HCT116 (cell line): ENCODE results near the gene CCDC179. TPM values are rescaled to one million over a fixed set of nuclear protein-coding genes. Genes with fewer than 3 reads are reported as not detected.

Experiments
- ATAC-seq: fragments of 200-7000 bp; cut with Tn5 transposase; 2 replicates; pipeline ENCODE4 v1.9.1; 2020; ENCODE audit warnings: mild to moderate bottlenecking, moderate library complexity
- BruUV-seq: library from RNA; stranded (reverse); fragments of 400-500 nt; replicated peaks from 2 replicates; lab custom pipeline; 2021; lab: Mats Ljungman, UMichigan
- CTCF ChIA-PET: fragments of 300-600 bp; sonication (Branson Sonifier 250); formaldehyde crosslinking; loops from one replicate; lab custom pipeline; 2021; ENCODE audit warnings: antibody characterized with exemption; lab: Charles Lee
- POLR2A ChIA-PET: fragments of 300-600, 350-600 bp; sonication (Branson Sonifier 250); formaldehyde crosslinking; loops from one replicate; lab custom pipeline; 2021; ENCODE audit warnings: antibody characterized with exemption; lab: Charles Lee
- RAD21 ChIA-PET, 2 experiments: fragments of 300-600 bp; sonication (Branson Sonifier 250); formaldehyde crosslinking; loops; one replicate each; lab custom pipeline; 2023; ENCODE audit warnings: low total read pairs in 2 of 2; ENCODE audit not compliant: uncharacterized antibody in 2 of 2, unreplicated experiment in 2 of 2, low non-redundant PET in 1 of 2; lab: Charles Lee
- DNase-seq: peaks from one replicate; pipeline ENCODE4 v3.0.0-alpha.2; 2010; ENCODE audit warnings: low read depth, low spot score
- H2AFZ ChIP-seq: fragments of 200-600 bp; shearing (Covaris generic), sonication (generic); 2 replicates; pipeline ENCODE4 v1.6.1; 2017; ENCODE audit warnings: low read depth, mixed run types, mixed read lengths, antibody characterized with exemption, low read length; ENCODE audit not compliant: poor library complexity, severe bottlenecking
- H3K27ac ChIP-seq: 2 replicates; pipeline ENCODE4 v1.5.1; 2012; ENCODE audit warnings: low read depth, low read length
- H3K27me3 ChIP-seq: fragments of 200-600 bp; sonication (generic); 2 replicates; pipeline ENCODE4 v1.6.1; 2016; ENCODE audit warnings: mixed run types, low read length, mixed read lengths; ENCODE audit not compliant: insufficient read depth
- H3K36me3 ChIP-seq, 2 experiments: fragments of 200-500 bp in 1 of 2; fragments of 200-600 bp in 1 of 2; sonication (Bioruptor generic) in 1 of 2; sonication (generic) in 1 of 2; 2 replicates each; pipeline versions ENCODE4 v1.5.1 to v1.6.1; 2014 to 2016; ENCODE audit warnings: low read length in 2 of 2, inconsistent platforms in 1 of 2, mixed read lengths in 1 of 2, mixed run types in 1 of 2; ENCODE audit not compliant: insufficient read depth in 2 of 2, control insufficient read depth in 1 of 2
- H3K4me1 ChIP-seq, 2 experiments: fragments of 200-600 bp in 1 of 2; sonication (generic) in 1 of 2; 2 replicates each; pipeline versions ENCODE4 v1.5.1 to v1.6.1; 2012 to 2017; ENCODE audit warnings: low read length in 2 of 2, inconsistent platforms in 1 of 2, mild to moderate bottlenecking in 1 of 2, mixed read lengths in 1 of 2, mixed run types in 1 of 2, moderate library complexity in 1 of 2; ENCODE audit not compliant: insufficient read depth in 2 of 2, control insufficient read depth in 1 of 2
- H3K4me2 ChIP-seq: fragments of 200-600 bp; sonication (generic); 2 replicates; pipeline ENCODE4 v1.6.1; 2017; ENCODE audit warnings: mixed run types, low read length, mixed read lengths
- H3K4me3 ChIP-seq, 2 experiments: fragments of 200-600 bp in 1 of 2; sonication (generic) in 1 of 2; replicated peaks in 1 of 2; 2 replicates each; pipeline ENCODE4 v1.5.1; 2011 to 2016; ENCODE audit warnings: low read length in 2 of 2, control low read depth in 1 of 2, low read depth in 1 of 2, mild to moderate bottlenecking in 1 of 2, mixed read lengths in 1 of 2, mixed run types in 1 of 2
- H3K79me2 ChIP-seq: fragments of 200-600 bp; sonication (generic); 2 replicates; pipeline ENCODE4 v1.6.1; 2017; ENCODE audit warnings: mild to moderate bottlenecking, mixed run types, low read length, moderate library complexity, mixed read lengths; ENCODE audit not compliant: insufficient read depth
- H3K9ac ChIP-seq: fragments of 200-600 bp; sonication (generic); 2 replicates; pipeline ENCODE4 v1.6.1; 2016; ENCODE audit warnings: low read length, mixed read lengths
- H3K9me2 ChIP-seq: fragments of 200-600 bp; sonication (generic), shearing (Covaris generic); 2 replicates; pipeline ENCODE4 v1.6.1; 2017; ENCODE audit warnings: mixed run types, mild to moderate bottlenecking, moderate library complexity; ENCODE audit not compliant: insufficient read depth
- H3K9me3 ChIP-seq, 2 experiments: fragments of 200-500 bp in 1 of 2; fragments of 200-600 bp in 1 of 2; sonication (Bioruptor generic) in 1 of 2; sonication (generic) in 1 of 2; 2 replicates each; pipeline ENCODE4 v1.6.1; 2014 to 2017; ENCODE audit warnings: low read length in 2 of 2, mixed read lengths in 2 of 2, inconsistent platforms in 1 of 2, low read depth in 1 of 2, mild to moderate bottlenecking in 1 of 2, mixed run types in 1 of 2, moderate library complexity in 1 of 2; ENCODE audit not compliant: control insufficient read depth in 1 of 2, insufficient read depth in 1 of 2
- H4K20me1 ChIP-seq: fragments of 200-600 bp; sonication (generic), shearing (Covaris generic); 2 replicates; pipeline ENCODE4 v1.6.1; 2017; ENCODE audit warnings: mixed run types, mild to moderate bottlenecking, moderate library complexity; ENCODE audit not compliant: insufficient read depth
- ATF3 ChIP-seq: IDR thresholded peaks from 2 replicates; pipeline ENCODE4 v1.6.1; 2012
- CBX3 ChIP-seq: IDR thresholded peaks from 2 replicates; pipeline ENCODE4 v1.6.1; 2012; ENCODE audit warnings: low read depth
- CTCF ChIP-seq, 3 experiments: fragments of 200-600 bp in 1 of 3; sonication (generic) in 1 of 3; IDR thresholded peaks in 2 of 3; conservative IDR thresholded peaks in 1 of 3; 2 replicates each; pipeline ENCODE4 v1.5.1; 2012 to 2017; ENCODE audit warnings: low read depth in 2 of 3, low read length in 2 of 3, antibody characterized with exemption in 1 of 3, borderline replicate concordance in 1 of 3, control low read depth in 1 of 3, mild to moderate bottlenecking in 1 of 3, mixed read lengths in 1 of 3, mixed run types in 1 of 3, moderate library complexity in 1 of 3; ENCODE audit not compliant: insufficient read depth in 1 of 3
- EZH2 ChIP-seq: fragments of 200-600 bp; sonication (generic); IDR thresholded peaks from 2 replicates; pipeline ENCODE4 v1.6.1; 2017; ENCODE audit warnings: antibody characterized with exemption, mixed run types
- EZH2phosphoT487 ChIP-seq: fragments of 200-600 bp; IDR thresholded peaks from 2 replicates; pipeline ENCODE4 v1.6.1; 2018; ENCODE audit warnings: antibody characterized with exemption, borderline replicate concordance
- FOSL1 ChIP-seq: IDR thresholded peaks from 2 replicates; pipeline ENCODE4 v1.6.1; 2012; ENCODE audit warnings: low read depth
- JUND ChIP-seq: IDR thresholded peaks from 2 replicates; pipeline ENCODE4 v1.6.1; 2012
- POLR2A ChIP-seq: IDR thresholded peaks from 2 replicates; pipeline ENCODE4 v1.7.0; 2011; ENCODE audit warnings: borderline replicate concordance; ENCODE audit not compliant: insufficient read depth, insufficient read length; ENCODE audit errors: extremely low read depth
- POLR2AphosphoS5 ChIP-seq: IDR thresholded peaks from 2 replicates; pipeline ENCODE4 v1.6.1; 2011; ENCODE audit warnings: mild to moderate bottlenecking, low read depth, low read length, moderate library complexity
- RAD21 ChIP-seq: IDR thresholded peaks from 2 replicates; pipeline ENCODE4 v1.6.1; 2012; ENCODE audit warnings: low read depth, mild to moderate bottlenecking
- SIN3A ChIP-seq: IDR thresholded peaks from 2 replicates; pipeline ENCODE4 v1.6.1; 2012; ENCODE audit warnings: low read depth
- TCF7L2 ChIP-seq: IDR thresholded peaks from 2 replicates; pipeline ENCODE4 v1.7.0; 2011; ENCODE audit warnings: borderline replicate concordance, inconsistent platforms; ENCODE audit not compliant: insufficient read depth, insufficient read length; ENCODE audit errors: extremely low read depth
- YY1 ChIP-seq: IDR thresholded peaks from 2 replicates; pipeline ENCODE4 v1.6.1; 2011; ENCODE audit warnings: low read length, low read depth, moderate library complexity, mild to moderate bottlenecking; ENCODE audit not compliant: insufficient replicate concordance; ENCODE audit errors: extremely low read depth
- ZNF274 ChIP-seq: fragments of 200-500 bp; sonication (Bioruptor generic); IDR thresholded peaks from 2 replicates; pipeline ENCODE4 v1.6.1; 2014; ENCODE audit warnings: mild to moderate bottlenecking, low read depth, low read length, inconsistent platforms
- intact Hi-C: fragments of 100-400 bp; cut with micrococcal nuclease; formaldehyde crosslinking; loops from 2 replicates; pipeline ENCODE4 v1.10.0; 2022
- total RNA-seq: library from RNA; stranded (reverse); gene quantifications from one replicate; pipeline ENCODE4 v1.2.1, GENCODE V29; 2021; ENCODE audit not compliant: unreplicated experiment
- TF ChIP-seq, protein P1 (sequence below): IDR thresholded peaks from 2 replicates; pipeline ENCODE4 v1.6.1; 2011; ENCODE audit warnings: mild to moderate bottlenecking, low read length, moderate library complexity; ENCODE audit not compliant: insufficient replicate concordance; ENCODE audit errors: extremely low read depth

CCDC179 gene
- total RNA-seq, 1 experiment from 2014 or later = not detected

DNA sequence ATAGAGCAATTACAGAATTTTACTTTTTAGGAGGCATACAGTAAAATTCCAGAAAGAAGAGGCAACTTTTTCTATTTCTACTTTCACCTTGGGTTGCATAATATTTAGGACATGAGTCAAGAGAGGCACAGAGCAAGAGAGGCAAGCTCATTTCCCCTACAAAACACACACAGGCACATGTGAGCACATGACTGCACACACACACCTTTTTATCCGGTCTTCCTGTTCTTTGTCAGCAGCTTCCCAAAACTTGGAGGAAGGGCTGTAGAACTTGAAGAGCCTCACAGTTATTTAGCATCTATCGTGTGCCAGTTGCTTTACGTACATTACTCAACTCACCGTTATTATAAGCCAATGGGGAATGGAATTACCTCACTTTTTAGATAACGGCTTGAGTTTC lies 37.8 kb upstream of the CCDC179 start:
- Histone ChIP-seq H2AFZ (no peak overlapping the region), H3K9ac (no peak overlapping the region), H4K20me1 (no peaks in the 10 kb centered on the region), H3K79me2 (no peaks in the 10 kb centered on the region), H3K9me2 (no peaks in the 10 kb centered on the region), H3K27ac (no peak overlapping the region), H3K4me2 (no peak overlapping the region), H3K9me3 (no peaks in the 10 kb centered on the region), H3K36me3 (no peaks in the 10 kb centered on the region), H3K27me3 (no peaks in the 10 kb centered on the region), H3K4me3 (no peak overlapping the region), H3K4me1 (no peaks in the 10 kb centered on the region)
- TF ChIP-seq YY1 (no peak), EZH2 (no peak), JUND (no peak), EZH2phosphoT487 (no peak), CBX3 (no peak), SIN3A (no peak), RAD21 (no peak), CTCF (IDR thresholded peaks at IDR 0.05 in 2 of 3, conservative IDR thresholded peaks at IDR 0.05 in 1 of 3; ENCODE audit: borderline replicate concordance in 1 of 3, insufficient read depth in 1 of 3, low read depth in 2 of 3, low read length in 2 of 3) (no peak), ATF3 (no peak), ZNF274 (no peak), POLR2AphosphoS5 (no peak), FOSL1 (no peak), TCF7L2 (no peak), POLR2A (no peak)
- TF ChIP-seq, protein P1, sequence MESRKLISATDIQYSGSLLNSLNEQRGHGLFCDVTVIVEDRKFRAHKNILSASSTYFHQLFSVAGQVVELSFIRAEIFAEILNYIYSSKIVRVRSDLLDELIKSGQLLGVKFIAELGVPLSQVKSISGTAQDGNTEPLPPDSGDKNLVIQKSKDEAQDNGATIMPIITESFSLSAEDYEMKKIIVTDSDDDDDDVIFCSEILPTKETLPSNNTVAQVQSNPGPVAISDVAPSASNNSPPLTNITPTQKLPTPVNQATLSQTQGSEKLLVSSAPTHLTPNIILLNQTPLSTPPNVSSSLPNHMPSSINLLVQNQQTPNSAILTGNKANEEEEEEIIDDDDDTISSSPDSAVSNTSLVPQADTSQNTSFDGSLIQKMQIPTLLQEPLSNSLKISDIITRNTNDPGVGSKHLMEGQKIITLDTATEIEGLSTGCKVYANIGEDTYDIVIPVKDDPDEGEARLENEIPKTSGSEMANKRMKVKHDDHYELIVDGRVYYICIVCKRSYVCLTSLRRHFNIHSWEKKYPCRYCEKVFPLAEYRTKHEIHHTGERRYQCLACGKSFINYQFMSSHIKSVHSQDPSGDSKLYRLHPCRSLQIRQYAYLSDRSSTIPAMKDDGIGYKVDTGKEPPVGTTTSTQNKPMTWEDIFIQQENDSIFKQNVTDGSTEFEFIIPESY = no peak
- intact Hi-C loops = no loop called here
- DNase-seq (no peak), ATAC-seq (no peak)
- BruUV-seq = no TSS peak
- RAD21 ChIA-PET = no interaction called here
- CTCF ChIA-PET = no interaction called here
- POLR2A ChIA-PET = no interaction called here
